ENCODE results near the gene METTL18.

METTL18 gene

GRCh38 chr1:169833179-169833901 is 38.6 kb upstream of the METTL18 start:
- H3K4me1 ChIP-seq: no peaks in the 10 kb centered on the region
- no peaks in the 10 kb centered on the region for H3K9me3 ChIP-seq
- H3K4me3 ChIP-seq (ENCODE audit: low read depth, low read length): no peak overlapping the region
- DNase-seq: no peak
- H3K27me3 ChIP-seq: no peaks in the 10 kb centered on the region
- H3K36me3 ChIP-seq: peaks cover 26% of the 10 kb centered on the region
- no peak for TF ChIP-seq CTCF (IDR thresholded peaks at IDR 0.05; ENCODE audit: low read depth, low read length)

- no peaks in the 10 kb centered on the region for H3K9me3 ChIP-seq
- H3K27me3 ChIP-seq: no peaks in the 10 kb centered on the region
- no peak overlapping the region for H3K4me3 ChIP-seq (ENCODE audit: low read depth, low read length)
- no peak for TF ChIP-seq CTCF (IDR thresholded peaks at IDR 0.05; ENCODE audit: low read depth, low read length)
- DNase-seq: no peak
- H3K36me3 ChIP-seq: peaks cover 21% of the 10 kb centered on the region
- no peaks in the 10 kb centered on the region for H3K4me1 ChIP-seq
These were observed 35.0 kb upstream of the METTL18 start for GRCh38 chr1:169829671-169830070.

GRCh38 chr1:169824153-169824552 is 29.4 kb upstream of the METTL18 start:
- Histone ChIP-seq H3K36me3 (peaks cover 3% of the 10 kb centered on the region; the same call in 1 of the 2 replicates), H3K27me3 (no peaks in the 10 kb centered on the region), H3K4me1 (no peaks in the 10 kb centered on the region), H3K4me3 (ENCODE audit: low read depth, low read length) (no peak overlapping the region), H3K9me3 (no peaks in the 10 kb centered on the region)
- TF ChIP-seq CTCF (IDR thresholded peaks at IDR 0.05; ENCODE audit: low read depth, low read length): no peak
- DNase-seq: no peak

- no peaks in the 10 kb centered on the region; the same call in 1 of the 2 replicates for H3K36me3 ChIP-seq
- no peak for DNase-seq
- no peaks in the 10 kb centered on the region for H3K9me3 ChIP-seq
- TF ChIP-seq CTCF (IDR thresholded peaks at IDR 0.05; ENCODE audit: low read depth, low read length): no peak
- no peaks in the 10 kb centered on the region for H3K27me3 ChIP-seq
- H3K4me3 ChIP-seq (ENCODE audit: low read depth, low read length): no peak overlapping the region
- H3K4me1 ChIP-seq: no peaks in the 10 kb centered on the region
These were observed 26.8 kb upstream of the METTL18 start for GRCh38 chr1:169821500-169821899.

GRCh38 chr1:169816617-169817016 is 21.9 kb upstream of the METTL18 start:
- H3K36me3 ChIP-seq: no peaks in the 10 kb centered on the region; the same call in 1 of the 2 replicates

More at GRCh38 chr1:169816617-169817016, 21.9 kb upstream of the METTL18 start:
- no peaks in the 10 kb centered on the region for H3K9me3 ChIP-seq
- TF ChIP-seq CTCF (IDR thresholded peaks at IDR 0.05; ENCODE audit: low read depth, low read length): no peak
- DNase-seq: no peak
- no peaks in the 10 kb centered on the region for H3K27me3 ChIP-seq
- no peak overlapping the region for H3K4me3 ChIP-seq (ENCODE audit: low read depth, low read length)
- no peaks in the 10 kb centered on the region for H3K4me1 ChIP-seq
